Measurements from ENCODE around the gene BCR.

BCR gene

DNA sequence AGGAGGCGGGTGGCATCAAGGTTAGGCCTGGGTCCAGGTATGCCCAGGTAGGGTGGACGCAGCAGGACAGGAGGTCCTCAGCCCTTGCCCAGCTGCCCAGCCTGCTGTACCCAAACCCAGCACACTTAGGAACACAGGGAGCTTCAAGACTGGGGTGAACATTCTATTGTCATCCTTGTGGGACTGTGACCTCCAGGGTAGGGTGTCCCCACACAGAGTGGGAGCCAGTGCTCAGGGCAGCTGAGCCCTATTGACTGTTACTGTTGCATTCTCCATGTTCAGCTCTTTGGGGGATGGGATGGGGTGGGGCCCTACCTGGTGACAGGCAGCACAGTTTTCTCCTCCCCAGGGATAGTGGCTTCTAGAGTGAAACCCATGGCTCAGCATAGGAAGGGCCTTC, 106.0 kb downstream of the BCR start:
- TF ChIP-seq, protein P1, sequence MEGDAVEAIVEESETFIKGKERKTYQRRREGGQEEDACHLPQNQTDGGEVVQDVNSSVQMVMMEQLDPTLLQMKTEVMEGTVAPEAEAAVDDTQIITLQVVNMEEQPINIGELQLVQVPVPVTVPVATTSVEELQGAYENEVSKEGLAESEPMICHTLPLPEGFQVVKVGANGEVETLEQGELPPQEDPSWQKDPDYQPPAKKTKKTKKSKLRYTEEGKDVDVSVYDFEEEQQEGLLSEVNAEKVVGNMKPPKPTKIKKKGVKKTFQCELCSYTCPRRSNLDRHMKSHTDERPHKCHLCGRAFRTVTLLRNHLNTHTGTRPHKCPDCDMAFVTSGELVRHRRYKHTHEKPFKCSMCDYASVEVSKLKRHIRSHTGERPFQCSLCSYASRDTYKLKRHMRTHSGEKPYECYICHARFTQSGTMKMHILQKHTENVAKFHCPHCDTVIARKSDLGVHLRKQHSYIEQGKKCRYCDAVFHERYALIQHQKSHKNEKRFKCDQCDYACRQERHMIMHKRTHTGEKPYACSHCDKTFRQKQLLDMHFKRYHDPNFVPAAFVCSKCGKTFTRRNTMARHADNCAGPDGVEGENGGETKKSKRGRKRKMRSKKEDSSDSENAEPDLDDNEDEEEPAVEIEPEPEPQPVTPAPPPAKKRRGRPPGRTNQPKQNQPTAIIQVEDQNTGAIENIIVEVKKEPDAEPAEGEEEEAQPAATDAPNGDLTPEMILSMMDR (IDR thresholded peaks at IDR 0.05; ENCODE audit: control insufficient read depth, insufficient read depth, low read depth, low read length, missing control alignments) = no peak
- H3K4me3 ChIP-seq (ENCODE audit: control insufficient read depth, low read depth, low read length) = no peak overlapping the region
- no peak for DNase-seq (ENCODE audit: low read depth)

DNA sequence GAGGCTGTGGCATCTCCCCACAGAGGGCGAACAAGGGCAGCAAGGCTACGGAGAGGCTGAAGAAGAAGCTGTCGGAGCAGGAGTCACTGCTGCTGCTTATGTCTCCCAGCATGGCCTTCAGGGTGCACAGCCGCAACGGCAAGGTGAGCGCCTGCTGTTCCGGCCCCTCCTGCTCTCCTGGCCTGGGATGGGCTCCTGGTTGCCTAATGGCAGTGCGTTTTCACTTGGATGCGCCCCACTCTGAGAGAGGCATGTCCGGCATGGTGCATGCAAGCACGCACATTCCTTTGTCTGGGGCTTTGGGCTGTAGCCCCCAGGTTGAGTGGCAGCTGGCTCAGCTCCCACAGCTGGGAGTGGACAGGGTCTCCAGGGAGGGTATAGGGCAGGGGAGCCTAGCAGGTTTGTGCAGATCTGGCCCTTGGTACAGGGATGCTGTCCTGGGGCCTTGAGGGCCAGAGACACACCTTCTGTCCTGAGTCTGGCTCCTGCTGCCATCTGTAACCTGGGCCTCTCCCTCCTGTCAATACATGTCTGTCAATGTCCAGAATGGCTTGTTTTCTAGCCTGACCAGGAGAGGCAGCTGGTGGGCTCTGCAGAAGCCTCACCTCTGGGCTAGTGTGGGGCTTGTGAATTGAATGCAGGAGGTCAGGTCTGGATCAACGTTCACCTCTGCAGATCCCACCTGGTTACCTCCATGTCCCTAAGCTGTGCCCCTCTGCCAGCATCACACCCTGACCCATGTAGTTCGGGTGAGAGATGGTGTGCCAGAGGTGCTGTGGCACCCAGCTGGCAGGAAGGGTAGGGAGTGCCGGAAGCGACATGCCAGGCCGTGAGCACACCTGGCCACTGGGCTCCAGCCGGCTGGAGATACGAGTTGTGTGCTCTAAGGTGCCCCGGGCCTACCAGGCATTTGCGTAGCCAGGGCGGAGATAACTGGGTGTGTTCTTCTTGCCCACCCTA, 107.1 kb downstream of the BCR start:
- no peak for DNase-seq (ENCODE audit: low read depth)
- H3K4me3 ChIP-seq (ENCODE audit: control insufficient read depth, low read depth, low read length) = no peak overlapping the region
- TF ChIP-seq, protein P1 (IDR thresholded peaks at IDR 0.05; ENCODE audit: control insufficient read depth, insufficient read depth, low read depth, low read length, missing control alignments) = no peak

DNA sequence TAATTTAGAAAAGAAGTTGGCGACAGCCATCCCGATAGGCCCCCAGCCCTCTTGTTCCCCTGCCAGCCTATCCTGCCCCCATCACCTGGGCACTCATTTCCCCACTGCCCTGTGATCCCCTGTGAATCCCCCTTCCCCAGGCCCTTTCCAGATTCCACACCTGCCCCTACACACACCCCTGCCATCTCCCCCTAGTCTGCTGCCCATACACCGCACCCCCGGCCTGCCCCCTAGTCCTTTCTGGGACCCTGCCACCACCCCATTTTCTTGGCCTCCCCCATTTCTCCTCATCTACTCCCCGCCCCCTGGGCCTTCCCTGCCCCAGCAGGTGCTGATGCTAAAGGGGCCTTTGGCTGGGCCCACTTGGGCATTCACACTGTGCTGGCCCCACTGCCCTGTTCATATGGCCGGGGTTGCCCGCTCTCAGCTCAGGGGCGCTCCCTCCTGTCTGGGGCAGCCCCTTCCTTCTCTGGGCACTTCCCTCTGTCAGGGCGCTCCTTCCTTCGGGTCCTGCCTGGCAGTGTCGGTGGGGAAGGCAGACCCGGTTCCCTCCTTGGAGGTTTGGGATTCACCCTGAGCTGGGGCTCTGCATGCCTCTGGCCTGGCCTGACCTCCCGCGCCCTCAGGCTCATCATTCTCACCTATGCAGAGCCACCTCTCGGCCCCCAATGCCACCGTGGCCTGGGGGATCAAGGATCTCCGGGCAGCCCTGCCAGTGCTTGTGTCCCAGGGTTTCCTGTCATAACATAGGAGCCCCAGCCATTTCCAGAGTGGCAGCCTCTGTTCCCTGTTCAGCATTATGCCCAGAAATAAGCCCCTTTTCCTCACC, 108.2 kb downstream of the BCR start:
- no peak overlapping the region for H3K4me3 ChIP-seq (ENCODE audit: control insufficient read depth, low read depth, low read length)
- DNase-seq (ENCODE audit: low read depth) = no peak
- TF ChIP-seq, protein P1 (IDR thresholded peaks at IDR 0.05; ENCODE audit: control insufficient read depth, insufficient read depth, low read depth, low read length, missing control alignments) = no peak

DNA sequence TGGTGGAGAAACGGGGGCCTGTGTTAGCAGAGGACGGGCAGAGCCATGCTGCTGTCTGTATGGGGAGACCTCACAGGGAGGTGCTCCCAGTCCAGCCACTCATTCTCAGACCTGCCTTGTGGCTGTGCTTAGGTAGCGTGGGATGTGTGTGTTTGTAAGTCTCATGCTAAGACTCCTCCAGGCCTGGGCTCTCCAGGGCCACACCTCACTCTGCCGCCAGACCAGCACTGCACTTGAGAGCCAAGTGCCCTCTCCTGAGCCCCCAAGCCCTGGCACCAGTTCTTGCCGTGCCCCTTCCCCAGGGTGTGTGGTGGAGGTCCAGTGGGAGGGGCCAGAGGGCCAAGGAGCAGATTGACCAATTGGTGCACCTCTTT, 108.8 kb downstream of the BCR start:
- no peak for DNase-seq (ENCODE audit: low read depth)
- TF ChIP-seq, protein P1 (IDR thresholded peaks at IDR 0.05; ENCODE audit: control insufficient read depth, insufficient read depth, low read depth, low read length, missing control alignments) = no peak
- H3K4me3 ChIP-seq (ENCODE audit: control insufficient read depth, low read depth, low read length) = no peak overlapping the region

DNA sequence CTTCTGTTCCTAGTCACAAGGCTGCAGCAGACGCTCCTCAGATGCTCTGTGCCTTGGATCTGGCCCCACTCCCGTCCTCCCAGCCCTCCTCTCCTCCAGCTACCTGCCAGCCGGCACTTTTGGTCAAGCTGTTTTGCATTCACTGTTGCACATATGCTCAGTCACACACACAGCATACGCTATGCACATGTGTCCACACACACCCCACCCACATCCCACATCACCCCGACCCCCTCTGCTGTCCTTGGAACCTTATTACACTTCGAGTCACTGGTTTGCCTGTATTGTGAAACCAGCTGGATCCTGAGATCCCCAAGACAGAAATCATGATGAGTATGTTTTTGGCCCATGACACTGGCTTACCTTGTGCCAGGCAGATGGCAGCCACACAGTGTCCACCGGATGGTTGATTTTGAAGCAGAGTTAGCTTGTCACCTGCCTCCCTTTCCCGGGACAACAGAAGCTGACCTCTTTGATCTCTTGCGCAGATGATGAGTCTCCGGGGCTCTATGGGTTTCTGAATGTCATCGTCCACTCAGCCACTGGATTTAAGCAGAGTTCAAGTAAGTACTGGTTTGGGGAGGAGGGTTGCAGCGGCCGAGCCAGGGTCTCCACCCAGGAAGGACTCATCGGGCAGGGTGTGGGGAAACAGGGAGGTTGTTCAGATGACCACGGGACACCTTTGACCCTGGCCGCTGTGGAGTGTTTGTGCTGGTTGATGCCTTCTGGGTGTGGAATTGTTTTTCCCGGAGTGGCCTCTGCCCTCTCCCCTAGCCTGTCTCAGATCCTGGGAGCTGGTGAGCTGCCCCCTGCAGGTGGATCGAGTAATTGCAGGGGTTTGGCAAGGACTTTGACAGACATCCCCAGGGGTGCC, 109.8 kb downstream of the BCR start:
- no peak for DNase-seq (ENCODE audit: low read depth)
- TF ChIP-seq, protein P1 (IDR thresholded peaks at IDR 0.05; ENCODE audit: control insufficient read depth, insufficient read depth, low read depth, low read length, missing control alignments) = peak; percentile 91
- no peak overlapping the region for H3K4me3 ChIP-seq (ENCODE audit: control insufficient read depth, low read depth, low read length)

Measured in AG09309 (cell line).